ENCODE results near the gene HDLBP.

The HDLBP gene

DNA sequence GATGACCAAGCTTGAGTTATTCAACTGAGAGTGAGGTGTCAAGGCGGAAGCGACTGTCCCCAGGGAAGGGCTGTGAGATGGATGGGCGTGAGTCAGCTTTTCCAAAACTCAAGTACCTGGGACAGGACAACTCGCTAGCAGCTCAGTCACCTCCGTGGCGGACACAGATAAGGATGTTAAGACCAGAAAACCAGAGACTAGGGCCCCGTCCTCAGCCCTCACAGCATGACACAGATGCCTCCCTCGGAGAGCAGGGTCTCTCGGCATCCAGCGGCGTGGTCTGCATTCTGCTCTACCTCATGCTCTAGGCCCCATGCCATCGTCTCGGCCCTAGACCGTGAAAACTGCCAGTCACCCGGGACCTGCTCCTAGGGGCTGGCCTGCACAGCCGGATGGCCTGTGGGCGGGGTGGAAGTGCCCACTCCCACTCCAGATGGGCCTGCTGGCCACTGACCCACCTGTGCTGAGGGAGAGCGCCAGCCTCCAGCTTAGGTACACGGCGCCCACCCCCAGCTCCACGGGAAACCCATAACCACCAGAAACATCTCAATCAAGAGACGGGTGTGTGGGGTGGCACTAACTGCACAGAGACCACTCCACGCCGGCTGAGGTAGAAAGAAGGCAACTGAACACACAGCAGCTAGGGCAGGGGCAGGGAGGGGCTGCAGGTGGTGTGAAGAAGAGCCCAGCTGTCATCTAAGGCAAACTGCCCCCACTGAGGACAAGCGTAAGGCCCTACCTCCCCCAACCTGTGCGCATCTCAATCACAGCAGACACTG, 87.2 kb downstream of the HDLBP start:
- ATAC-seq = no peak

DNA sequence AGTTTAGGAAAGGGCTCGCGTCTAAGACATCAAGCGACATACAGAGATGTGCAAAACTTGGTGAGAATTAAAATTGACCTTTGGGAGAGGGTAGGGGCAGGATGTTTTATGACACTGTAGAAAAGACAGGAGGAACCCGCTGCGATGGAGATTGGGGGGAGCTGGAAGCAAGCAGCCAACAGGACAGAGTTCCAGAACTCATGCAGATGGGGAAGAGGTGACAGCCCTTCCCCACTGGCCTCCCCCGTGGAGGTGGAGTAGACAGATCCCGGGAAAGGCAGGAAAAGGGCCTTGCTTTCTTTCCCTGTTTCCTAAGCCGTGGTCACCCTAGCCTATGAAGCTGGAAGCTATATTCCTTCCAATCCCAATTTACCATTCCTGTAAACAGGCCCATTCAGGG, 87.9 kb downstream of the HDLBP start:
- ATAC-seq = no peak

- ATAC-seq = no peak
These were observed 88.5 kb downstream of the HDLBP start for GRCh38 chr2:241226723-241227572.

- no peak for ATAC-seq
These were observed 89.5 kb downstream of the HDLBP start for GRCh38 chr2:241225983-241226382.

- no peak for ATAC-seq
These were observed 89.9 kb downstream of the HDLBP start for GRCh38 chr2:241225545-241225944.

GRCh38 chr2:241224851-241225438, 90.5 kb downstream of the HDLBP start:
- no peak for ATAC-seq

DNA sequence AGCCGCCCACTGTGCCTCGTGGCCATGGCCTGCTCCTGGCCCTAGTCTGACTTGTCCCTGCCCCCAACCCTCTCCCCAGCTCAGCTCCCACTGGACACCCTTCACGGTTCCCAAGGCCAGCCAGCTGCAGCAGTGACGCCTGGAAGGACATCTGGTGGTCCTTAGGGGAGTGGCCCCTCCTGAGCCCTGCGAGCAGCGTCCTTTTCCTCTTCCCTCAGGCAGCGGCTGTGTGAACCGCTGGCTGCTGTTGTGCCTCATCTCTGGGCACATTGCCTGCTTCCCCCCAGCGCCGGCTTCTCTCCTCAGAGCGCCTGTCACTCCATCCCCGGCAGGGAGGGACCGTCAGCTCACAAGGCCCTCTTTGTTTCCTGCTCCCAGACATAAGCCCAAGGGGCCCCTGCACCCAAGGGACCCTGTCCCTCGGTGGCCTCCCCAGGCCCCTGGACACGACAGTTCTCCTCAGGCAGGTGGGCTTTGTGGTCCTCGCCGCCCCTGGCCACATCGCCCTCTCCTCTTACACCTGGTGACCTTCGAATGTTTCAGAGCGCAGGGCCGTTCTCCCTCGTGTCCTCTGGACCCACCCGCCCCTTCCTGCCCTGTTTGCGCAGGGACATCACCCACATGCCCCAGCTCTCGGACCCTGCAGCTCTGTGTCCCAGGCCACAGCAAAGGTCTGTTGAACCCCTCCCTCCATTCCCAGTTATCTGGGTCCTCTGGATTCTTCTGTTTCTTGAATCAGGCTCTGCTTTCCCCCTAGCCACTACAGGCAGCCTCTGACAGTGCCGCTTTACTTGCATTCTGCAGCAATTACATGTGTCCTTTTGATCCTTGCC, 91.2 kb downstream of the HDLBP start:
- ATAC-seq = peak; percentile 18 to 24

GRCh38 chr2:241223211-241224017, 92.1 kb downstream of the HDLBP start:
- no peak for ATAC-seq

DNA sequence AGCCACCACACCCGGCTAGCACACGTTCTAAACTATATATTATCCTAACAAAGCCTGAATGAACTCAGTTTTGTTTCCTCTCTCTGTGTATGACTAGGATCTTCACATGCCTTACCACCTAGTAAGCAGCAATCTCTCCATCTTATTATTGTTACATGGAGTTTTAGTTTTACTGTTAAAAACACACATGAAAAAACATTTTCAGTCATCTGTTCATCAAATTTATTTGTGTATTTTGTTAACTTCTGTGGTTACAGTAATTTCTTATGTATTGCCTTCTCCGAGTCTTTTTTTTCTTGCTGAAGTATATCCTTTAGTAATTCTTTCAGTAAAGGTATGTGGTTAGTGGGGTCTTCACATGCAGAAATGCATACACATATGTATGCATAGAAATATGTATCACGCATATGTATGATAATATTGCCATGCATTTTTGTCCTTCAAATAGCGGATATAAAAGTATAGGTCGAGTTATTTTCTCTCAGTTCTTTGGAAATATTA, 95.6 kb downstream of the HDLBP start:
- ATAC-seq = no peak

GRCh38 chr2:241219030-241219382, 96.5 kb downstream of the HDLBP start:
- no peak for ATAC-seq

- ATAC-seq = peak; percentile 24 to 33
These were observed 97.1 kb downstream of the HDLBP start for GRCh38 chr2:241218131-241219029.

GRCh38 chr2:241217320-241218031, 98.0 kb downstream of the HDLBP start:
- peak; percentile 34 to 36 for ATAC-seq

DNA sequence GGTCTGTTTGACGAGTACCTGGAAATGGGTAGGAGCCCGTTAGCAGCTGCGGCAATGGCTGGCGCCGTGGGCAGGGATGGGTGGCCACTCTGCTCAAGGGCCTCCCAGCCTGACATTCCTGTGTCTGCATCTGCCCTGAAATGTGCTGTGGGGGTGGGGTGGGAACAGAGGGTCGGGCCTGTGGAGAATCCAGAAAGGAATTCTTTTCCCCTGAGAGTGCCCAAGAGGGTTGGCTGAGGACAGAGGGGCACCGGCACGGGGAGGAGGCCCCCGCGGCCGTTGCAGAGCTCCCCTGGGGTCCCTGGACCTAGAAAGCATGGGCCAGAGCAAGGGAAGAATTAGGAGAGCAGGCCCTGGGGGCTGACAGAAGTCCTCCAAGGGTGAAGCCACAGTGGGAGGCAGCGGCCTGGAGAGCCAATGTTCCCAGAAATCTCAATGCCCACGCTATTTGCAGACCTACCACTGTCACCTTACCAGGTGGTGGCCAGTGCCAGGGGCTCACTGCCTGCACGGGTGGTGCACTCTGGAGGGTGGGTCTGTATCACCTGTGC, 99.2 kb downstream of the HDLBP start:
- ATAC-seq = no peak

DNA sequence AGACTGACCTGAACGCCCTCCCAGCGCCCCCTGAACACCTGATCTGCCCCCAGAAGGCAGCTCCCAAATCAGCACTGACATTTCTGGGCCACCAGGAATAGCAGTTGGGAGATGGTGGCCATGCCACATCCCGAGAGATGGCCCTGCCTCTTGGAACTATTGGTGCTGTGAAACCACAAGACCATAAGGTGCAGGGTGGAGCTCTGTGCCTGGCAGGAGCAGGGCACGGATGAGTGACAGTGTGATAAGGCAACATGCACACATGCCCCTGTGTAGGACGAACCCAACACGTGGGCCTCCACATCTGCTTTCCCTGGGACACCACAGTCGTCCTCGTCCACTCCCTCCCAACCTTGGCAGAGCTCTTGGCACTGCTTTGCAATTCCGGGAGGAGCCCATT, 100.1 kb downstream of the HDLBP start:
- no peak for ATAC-seq

- ATAC-seq = no peak
These were observed 100.7 kb downstream of the HDLBP start for GRCh38 chr2:241214766-241215165.

DNA sequence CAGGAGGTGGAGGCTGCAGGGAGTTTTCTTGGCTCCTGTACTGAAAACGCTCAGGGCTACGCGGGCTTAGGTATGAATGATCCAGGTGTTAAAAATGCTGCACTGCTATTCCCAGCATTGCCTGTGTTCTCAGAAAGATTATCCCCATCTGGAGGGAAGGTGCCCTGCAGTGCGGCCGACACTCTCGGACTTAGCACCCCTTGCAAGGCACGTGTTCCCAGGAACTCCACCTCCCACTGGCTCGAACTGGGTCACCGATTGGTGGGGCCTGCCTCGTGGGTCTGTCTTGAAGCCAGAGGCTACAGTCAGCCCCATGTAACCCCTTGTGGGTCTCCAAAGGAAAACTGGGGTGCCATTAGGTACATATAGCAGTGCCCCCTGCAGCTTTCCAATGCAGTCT, 101.3 kb downstream of the HDLBP start:
- no peak for ATAC-seq

DNA sequence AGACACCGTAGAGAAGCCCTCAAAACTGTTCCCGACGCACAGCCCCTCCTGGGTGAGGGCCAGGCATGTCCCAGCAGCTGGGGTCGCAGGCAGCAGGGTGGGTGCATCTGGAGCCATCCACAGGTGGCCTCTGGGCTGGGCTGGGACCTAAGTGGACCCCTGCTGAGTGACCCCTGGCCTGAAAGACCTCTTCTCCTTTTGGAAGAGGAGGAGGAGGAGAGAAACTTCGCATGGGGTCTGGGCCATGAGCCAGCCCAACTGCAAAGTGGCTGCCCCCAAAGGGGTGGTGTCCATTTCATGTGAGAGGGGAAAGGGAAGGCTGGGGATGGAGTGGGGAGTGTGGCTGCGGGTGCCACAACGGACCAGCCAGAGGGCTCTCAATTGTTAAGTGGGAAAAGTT, 101.9 kb downstream of the HDLBP start:
- no peak for ATAC-seq

DNA sequence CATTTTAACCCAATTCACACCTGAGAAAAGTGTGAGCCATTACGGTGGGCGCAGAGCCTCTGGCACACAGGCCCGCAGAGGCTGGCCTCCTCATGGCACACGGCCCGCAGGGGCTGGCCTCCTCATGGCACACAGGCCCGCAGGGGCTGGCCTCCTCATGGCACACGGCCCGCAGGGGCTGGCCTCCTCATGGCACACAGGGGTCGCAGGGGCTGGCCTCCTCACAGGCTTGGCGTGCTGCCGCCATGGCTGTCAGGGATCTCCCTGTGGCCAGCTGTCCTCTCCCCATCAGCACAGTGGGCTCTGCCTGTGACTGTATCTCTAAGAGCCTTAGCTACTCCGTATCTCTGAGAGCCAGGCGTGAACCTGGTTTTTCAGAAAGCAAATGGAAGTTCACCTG, 102.4 kb downstream of the HDLBP start:
- ATAC-seq = no peak

DNA sequence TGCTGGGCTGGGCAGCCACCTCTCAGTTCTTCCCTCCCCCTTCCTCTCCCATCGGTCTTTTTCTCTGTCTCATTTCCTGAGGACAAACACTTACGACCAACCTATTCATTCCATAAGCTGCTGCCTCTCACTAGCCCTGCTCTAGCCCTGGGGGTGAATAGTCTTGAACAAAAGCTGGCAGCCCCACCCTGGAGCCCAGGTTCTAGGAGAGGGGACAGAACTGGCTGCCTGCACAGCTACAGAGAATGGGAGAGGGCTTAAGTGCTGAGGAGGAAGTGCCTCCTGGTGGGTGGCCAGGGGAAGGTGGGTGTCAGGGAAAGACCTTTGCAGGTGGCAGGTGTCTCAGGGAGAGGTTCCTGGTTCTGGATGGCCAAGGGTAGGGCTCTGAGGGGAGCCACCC, 104.2 kb downstream of the HDLBP start:
- no peak for ATAC-seq

GRCh38 chr2:241209271-241209670, 106.2 kb downstream of the HDLBP start:
- ATAC-seq = no peak

Measured in activated CD4-positive, CD25-positive, alpha-beta regulatory T cell treated with anti-CD3 and anti-CD28 coated beads, Interleukin-2, amount 50 U/mL, for 24 hours (primary cell).